SH-SY5Y (cell line): ENCODE data around the gene CNTNAP5.

Experiments
- GATA2 ChIP-seq: IDR thresholded peaks from 2 replicates; pipeline ENCODE4 v1.6.1; 2011; ENCODE audit warnings: mild to moderate bottlenecking, low read depth, low read length
- GATA3 ChIP-seq: IDR thresholded peaks from 2 replicates; pipeline ENCODE4 v1.6.1; 2011; ENCODE audit warnings: low read depth, mild to moderate bottlenecking, low read length, moderate library complexity

The CNTNAP5 gene

DNA sequence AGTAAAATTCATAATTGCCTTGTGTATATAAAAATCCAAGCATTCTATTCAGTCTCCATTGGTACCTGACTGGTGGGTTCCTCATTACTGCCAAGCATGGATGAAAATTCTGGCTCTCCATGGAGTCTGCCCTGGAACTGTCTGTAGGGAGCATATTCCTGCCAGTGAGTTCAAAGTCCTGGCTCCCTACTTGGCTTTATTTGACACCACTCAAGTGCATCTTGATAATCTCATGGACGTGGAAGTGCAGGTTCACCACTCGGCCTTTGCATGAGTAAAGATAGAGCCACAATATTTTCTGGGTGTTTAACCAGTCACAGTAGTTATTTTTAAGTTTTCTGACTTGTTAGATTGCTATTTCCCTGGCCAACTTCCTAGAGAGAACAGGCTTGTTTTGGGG lies 63.5 kb downstream of the CNTNAP5 start:
- TF ChIP-seq GATA3 = no peak
- no peak for TF ChIP-seq GATA2

DNA sequence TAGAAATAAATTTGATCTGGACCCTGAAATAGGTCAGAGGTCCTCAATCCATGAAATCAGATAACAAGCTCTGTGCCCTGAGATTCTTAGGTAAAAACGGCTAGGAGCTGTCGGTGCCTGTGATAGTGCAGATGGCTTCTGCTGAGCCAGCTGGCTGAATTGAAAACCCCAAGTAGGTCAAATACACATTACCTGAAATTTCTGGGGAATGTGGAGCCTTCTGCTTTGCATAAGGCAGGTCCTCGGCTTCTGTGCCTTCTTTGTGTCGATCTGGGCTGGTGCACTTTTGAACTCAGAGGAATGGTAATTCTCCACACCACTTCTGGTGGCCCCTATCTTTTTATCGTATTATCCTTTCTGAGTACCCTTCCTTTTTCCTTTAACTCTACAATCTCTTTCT lies 66.6 kb downstream of the CNTNAP5 start:
- TF ChIP-seq GATA3 = no peak
- 0 out of 2 replicates have a peak, but pooled peaks have one; percentile 16 for TF ChIP-seq GATA2

DNA sequence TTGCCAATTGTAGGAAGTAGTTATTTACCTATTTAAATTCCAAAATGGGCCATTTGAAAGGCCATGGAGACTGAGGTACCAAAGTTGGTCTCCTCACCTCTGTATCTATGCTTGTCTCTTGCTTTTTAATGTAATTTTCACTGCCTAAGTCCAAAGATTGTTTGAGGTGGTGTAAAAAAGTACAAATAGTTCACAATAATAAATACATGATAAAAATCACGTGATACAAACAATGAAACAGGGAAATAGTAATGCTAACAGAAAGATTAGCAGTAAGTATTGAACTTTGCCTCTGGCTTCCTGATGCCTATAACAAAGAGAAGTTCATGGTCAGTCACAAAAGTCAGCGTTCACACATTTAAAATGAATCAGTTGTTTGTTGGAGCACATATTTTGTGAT lies 67.6 kb downstream of the CNTNAP5 start:
- TF ChIP-seq GATA2 = no peak
- no peak for TF ChIP-seq GATA3

DNA sequence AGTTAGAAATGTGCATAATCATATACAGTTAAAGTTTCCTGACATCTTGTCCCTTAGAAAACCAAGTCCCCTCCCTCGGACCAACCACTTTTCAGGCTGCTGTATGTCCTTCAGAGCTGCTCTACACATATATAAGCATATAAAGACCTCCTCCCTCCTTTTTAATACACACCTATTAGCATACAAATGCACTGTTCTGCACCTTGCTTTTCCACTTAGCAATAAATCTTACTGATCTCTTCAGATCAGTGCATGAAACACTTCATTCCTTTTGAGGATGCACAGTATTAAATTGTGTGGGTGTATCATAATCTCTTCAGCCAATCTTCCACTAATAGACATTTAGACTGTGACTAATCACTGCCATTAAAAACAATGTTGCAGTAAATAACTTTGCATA lies 79.8 kb downstream of the CNTNAP5 start:
- no peak for TF ChIP-seq GATA3
- TF ChIP-seq GATA2 = no peak

DNA sequence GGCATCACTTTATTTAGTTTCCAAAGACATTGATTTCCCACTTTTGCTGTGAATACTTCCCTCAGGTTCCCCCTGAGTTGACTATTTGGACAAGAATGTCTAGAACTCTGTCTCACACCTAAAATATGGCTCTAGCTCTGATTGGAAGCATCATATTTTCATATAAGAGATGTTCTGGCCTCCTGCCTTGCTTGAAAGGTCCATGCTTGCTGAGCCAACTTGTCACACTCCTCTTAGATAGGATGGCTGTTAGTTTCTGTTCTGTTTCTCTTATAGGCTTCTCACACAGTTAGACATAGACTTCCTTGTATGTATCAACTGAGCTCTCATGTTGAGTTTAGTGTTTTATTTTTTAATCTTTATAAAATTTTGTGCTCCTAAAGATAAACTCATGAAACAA lies 87.1 kb downstream of the CNTNAP5 start:
- TF ChIP-seq GATA3 (no peak), GATA2 (no peak)

DNA sequence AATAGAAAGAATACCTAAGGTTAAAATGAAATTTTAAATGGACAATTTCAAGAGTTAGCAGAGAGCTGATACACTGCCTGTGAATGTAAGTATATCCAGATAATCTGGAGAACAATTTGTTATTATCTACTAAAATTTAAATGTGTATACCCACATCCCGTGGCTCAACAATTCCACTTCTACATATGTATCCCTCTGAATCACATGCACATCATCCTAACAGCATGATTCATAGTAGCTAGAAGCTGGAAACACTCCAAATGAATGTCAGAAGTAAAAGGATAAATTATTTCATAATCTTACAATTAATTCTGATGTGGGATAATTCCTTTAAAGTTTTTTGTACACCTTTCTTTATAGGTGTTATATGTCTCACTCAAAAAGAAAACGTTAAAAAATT lies 87.9 kb downstream of the CNTNAP5 start:
- TF ChIP-seq GATA3 (no peak), GATA2 (no peak)

DNA sequence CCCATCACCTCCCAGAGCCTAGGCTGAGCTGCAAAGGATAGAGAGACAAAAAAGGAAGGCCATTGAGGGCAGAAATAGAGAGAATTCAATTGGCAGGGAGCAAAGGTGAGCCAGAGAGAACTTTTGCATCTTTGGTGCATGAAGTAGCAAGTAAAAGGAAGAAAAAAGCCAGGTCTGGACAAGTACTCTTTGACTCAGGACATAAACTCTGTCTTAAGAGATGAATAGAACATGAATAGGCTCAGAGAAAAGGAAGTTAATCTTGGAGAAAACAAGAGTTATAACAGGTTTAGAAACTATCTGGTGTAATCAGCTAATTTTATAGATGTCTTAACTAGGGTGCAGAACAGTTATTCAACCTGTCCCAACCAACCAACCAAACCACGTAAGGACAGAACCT lies 95.2 kb downstream of the CNTNAP5 start:
- TF ChIP-seq GATA2 (no peak), GATA3 (no peak)

DNA sequence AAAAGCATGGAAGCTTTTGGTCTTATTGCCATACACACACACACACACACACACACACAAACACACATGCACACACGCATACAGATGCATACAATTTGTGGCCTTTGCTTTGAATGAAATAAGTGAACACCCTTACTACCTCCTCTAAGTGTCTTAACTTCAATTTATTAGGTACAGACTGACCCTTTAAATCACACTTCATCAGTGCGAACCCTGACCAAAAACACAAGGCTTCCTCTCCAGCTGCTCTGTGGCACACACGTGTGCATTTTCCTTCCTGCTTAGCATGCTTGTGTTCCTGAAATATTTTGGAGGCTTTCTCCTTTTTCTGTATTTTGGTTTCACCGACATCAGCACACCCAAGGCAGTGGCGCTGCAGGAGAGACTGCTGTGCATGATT lies 96.0 kb downstream of the CNTNAP5 start:
- TF ChIP-seq GATA2 (no peak), GATA3 (no peak)

DNA sequence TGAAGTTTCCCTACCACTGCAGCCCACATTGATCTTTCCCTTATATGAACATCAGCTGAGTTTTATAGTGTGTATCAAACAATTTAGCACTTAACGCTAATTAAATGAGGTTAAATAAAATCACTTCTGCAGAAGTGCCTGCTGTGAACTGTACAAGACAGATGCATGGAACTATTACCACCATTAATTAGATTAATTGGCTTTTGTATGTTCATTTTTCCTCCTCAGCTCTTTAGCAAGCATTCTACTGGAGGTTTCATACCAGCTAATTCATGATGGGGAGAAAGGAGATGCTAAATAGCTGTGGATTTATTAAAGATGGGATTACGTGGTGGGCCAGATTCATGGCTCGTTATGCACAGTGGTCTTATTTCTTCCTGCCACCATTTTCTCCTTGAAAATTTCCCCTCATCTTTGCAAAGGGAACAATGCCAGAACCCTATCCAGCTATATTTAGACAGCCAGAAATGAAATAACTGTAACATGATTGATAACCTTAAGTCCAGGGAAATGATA lies 96.7 kb downstream of the CNTNAP5 start:
- TF ChIP-seq GATA3 (no peak), GATA2 (no peak)

DNA sequence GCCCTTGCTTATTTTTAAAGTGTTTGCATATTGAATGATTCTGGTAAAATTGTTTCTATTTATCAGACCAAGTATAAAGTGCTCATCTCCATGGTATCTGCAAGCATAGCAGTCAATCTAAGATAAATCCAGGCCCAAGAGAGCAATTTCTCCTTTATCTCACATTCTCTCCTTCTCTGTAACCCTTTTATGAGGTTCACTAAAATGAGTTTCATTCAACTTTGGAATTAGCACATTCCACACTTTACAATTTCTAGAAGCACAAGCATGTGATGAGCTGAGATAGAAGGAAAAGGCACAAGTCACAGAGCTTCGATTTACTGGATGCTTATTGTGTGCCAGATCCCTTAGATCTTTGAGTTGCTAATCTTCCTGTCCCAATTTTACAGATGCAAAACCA lies 97.3 kb downstream of the CNTNAP5 start:
- no peak for TF ChIP-seq GATA3
- TF ChIP-seq GATA2 = no peak

DNA sequence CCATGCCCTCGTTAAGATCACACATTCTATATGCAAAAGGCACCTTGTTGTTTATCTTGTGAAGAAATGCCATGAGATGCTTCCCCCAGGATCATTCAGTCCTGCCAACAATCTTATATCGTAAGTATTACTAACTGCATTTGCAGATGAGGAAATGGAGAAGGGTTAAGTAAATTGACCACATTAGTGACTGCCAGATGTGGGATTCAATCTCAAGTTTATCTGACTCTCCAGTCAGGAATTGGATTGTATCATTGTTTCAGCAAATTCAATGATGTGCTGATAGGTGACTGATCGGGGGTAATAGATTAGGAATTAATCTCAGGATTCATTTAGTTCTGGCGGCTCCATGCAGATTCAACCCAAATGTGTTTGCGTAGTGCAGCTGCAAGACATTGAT lies 106.2 kb downstream of the CNTNAP5 start:
- TF ChIP-seq GATA2 (peak; percentile 43; the same call in 1 of the 2 replicates), GATA3 (no peak)

DNA sequence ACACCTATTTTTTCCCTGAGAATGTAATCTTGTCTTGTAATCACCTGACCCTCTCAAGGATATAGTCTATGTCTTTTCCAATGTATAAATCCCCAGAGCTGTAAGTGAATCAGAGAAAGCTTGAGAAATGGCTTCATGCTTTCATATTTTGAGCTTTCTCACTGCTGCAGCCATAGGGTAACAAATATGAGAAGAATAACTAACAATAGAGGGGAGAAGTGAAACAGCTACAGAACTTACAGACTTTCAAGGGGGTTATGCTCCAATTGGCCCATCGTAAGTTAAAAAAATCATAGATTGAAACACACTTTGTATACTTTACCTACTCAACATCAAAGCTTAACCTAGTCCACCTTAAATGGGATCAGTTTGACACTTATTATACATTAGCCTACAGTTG lies 111.0 kb downstream of the CNTNAP5 start:
- no peak for TF ChIP-seq GATA2
- no peak for TF ChIP-seq GATA3

DNA sequence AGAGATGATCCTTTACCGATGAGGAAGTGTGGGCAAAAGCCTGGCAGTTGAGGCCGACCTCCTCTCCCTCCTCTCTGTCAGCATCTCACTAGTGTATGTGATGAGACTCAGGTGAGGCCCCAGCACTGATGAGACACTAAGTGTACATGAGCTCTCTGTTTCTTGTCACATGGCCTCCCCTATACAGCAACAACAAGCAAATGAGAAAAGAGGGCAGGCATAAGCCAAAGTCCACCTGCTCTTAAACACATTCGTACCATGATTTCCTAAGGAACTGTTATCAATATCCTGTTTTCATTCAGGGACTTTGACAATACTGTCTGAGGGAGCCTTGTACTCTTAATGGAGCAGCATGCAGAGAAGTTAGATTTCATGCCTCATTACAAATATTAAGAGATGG lies 113.0 kb downstream of the CNTNAP5 start:
- TF ChIP-seq GATA3 = no peak

DNA sequence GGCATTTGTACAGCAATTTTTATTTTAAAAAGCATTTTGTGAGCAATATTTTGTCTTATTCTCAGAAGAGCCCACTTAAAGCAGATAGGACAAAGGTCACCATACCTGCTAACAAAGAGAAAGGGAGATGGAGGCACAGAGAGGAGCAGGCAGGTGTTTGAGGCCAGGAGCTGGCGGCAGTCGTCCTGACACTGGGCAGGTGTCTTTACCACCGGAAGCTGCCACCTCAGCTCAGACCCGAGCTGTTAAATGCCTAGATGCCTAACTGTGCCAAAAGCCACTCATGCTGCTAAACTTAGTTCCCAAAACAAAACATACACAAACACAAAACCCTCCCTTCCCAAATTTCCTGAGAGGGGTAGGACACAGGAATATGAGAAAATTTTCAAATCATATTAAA lies 120.9 kb downstream of the CNTNAP5 start:
- TF ChIP-seq GATA2 = no peak
- TF ChIP-seq GATA3 = no peak

DNA sequence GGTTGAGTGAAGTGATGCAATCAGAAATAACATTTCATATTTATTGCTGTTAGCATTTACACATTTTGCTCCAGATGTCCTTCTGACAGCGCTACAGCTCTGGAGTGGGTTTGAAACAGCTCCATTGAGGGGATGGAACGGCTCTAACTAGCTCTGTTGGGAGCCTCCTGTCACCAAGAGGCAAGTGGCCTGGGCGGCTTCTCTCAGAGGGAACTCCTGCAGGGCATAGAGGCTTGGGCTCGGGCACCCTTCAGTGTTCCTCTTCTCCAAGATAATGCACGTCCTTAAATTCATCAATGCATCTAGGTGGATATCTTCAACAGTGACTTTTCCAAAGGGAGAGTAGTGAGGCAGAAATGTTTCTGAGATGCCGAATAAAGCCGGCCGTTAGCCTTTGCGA lies 122.5 kb downstream of the CNTNAP5 start:
- no peak for TF ChIP-seq GATA3
- TF ChIP-seq GATA2 = no peak

DNA sequence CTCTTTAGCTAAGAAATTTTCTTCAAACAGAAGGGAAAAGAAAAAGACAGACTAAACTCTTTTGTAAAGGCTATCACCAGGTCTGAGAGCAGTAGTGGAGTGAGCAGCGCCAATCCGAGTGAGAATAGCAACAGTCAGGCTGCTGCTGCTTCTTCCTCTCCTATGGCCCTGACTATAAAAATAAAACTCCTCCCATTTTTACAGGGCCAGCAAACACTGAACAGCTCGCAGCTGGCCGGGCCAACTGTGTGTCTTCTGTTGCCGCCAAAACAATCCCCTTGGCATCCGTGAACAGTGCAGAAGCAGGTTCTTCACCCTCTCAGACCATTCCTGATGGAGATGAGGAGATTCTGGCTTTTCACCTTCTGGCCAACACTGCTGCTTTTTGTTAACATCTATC lies 124.5 kb downstream of the CNTNAP5 start:
- TF ChIP-seq GATA3 (no peak), GATA2 (no peak)
